NCI-H1436 (cell line): ENCODE measurements around the gene DCHS2.
"Not testable (repeated sequence)": the region's sequence is repeated elsewhere in the genome, so short reads cannot be mapped to it uniquely, and the experiment has no call there.

Experiments
- DNase-seq: peaks from one replicate; lab custom pipeline; 2025; lab: John Stamatoyannopoulos, UW

DCHS2 gene

DNA sequence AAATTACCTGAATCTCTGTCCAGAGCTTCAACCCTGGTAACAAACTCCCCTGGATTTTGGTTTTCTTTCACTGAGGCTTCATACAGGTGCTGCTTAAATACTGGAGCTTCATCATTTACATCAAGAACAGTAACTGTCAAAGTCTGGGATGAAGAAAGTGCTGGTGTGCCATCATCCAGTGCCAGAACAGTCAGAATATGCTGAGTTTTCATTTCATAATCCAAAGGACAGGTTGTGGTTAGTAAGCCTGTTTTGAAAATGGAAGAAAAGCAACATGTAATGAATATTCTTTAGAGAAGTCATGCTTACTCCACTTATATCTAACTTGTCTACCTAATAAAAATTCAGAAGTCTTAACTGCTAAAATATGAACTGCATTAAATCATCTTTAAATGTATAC is 175.9 kb downstream of the DCHS2 start:
- no peak for DNase-seq

DNA sequence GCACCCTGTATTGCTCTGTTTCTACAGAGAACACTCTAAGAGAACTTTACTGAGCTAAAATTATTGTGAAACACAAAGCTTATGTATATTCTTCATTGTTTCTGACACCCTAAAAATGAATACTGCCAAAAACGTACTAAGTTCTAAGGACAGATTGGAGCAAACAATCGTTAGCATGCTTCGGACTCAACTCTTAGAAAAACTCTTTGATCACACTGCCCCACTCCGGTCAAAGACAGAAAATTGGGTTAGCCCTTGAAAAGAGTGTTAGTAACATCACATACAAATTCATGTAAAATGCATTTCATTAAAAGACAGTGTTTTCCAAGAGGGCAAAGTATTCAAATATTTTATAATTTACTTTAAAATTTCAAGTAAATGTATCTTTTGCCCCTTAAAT is 177.4 kb downstream of the DCHS2 start:
- no peak for DNase-seq

DNA sequence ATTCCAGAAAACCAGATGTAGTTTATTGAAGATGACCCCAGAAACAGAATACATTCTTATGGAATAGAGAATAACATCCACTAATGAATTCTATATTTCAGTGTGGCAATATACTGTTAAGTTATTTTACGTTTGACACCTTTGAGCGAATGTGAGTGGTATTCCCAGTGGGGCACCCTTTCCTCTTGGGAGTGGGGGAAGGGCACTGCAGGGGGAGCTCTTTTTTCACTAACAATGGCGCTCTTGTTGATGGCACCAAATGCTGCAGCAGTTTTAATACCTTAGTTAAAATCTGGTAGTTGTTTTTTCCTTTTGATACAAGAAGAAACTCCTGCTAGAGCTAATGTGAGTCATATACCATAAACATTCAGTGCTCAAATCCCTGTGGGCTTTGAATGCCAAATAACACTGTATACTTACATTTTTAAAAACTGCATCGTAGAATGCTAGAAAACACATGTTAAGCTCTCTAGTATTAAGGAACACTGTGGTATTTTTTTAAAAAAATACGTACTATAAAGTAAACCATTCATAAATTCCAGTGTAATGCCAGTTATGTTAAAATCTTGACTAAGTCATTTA is 178.5 kb downstream of the DCHS2 start:
- no peak for DNase-seq

DNA sequence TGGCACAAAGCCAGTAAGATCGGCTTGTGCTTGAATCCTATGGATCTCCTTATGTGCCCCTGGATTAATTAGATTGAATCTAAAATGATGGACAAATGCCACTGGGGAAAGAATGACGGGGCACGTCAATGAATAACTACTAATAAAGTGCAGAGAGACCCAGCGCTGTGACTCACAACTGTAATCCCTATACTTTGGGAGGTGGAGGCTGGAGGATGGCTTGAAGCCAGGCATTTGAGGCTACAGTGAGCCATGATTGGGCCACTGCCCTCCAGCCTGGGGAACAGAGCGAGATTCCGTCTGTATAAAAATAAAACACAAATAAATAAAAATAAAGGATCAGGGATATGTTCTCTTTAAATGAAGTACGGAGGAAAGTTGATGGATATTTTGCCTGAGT is 179.4 kb downstream of the DCHS2 start:
- DNase-seq = no peak

DNA sequence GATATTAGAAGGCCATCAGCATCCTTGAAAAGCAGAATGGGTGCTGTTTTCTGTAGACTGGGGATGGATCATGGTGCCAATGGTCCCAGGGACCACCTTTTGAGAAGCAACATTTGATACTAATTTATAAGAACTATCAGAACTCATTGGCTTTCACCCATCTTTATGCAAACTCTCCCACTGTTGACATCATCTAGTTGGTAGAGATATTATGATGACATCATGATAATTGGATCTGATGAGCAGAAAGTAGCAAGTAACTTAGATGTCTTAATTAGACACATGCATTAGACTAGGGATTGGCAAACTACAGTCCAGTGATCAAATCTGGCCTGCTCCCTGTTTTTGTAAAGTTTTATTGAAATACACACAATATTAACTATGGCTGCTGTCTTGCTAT is 181.0 kb downstream of the DCHS2 start:
- no peak for DNase-seq

DNA sequence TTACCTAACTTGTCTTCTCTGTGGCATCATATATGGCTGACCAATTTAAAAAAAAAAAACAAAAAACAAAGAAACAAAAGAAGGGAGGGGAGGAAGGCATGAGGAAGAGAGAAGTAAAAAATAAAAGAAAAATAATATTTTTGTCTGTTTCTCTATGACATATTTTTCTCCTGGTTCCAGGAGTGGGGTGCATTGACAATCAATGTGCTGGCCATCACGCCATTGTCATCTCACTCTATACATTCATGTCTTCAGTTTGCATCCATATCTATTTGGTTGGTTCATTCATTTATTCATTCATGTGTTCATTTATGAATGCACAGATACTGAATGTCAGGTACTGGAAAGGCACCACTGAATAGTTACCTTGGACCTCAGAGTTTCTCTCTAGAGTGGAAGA is 183.4 kb downstream of the DCHS2 start:
- DNase-seq = no peak

DNA sequence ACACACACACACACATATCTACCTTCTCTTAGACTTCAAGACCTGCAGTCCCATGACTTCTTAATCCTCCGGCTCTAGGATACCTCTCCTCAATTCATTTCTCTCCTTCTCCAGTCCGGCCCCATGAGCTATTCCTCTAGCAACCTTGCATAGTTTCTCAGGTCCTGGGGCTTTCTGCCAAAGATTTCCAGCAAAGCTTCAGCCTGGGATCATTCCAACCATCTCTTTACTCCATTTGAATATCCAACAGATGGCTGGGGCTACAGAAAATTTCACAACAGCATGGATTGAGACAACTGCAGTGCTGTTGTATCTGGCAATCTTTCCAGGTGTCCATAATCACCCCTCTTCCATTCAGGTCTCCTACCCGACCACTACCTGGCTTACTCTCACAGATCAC is 184.1 kb downstream of the DCHS2 start:
- no peak for DNase-seq

DNA sequence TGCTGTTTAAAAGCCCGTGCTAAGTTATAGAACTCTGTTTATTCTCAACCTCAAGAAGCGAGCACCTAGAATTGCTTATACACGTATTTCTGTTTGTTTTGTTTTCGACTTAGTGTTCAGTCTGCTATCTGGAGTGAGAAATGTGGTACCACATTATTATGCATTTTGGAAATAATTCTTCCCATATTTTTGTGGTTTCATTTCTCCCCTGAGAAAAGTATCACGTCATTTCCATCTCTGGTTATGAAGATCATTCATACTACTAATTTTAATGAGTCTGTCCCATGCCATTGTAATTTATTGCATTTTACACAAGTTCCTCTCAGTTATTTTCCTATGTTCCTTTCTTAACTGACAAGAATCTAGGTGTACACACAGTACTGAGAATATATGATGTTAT is 186.0 kb downstream of the DCHS2 start:
- DNase-seq = no peak

DNA sequence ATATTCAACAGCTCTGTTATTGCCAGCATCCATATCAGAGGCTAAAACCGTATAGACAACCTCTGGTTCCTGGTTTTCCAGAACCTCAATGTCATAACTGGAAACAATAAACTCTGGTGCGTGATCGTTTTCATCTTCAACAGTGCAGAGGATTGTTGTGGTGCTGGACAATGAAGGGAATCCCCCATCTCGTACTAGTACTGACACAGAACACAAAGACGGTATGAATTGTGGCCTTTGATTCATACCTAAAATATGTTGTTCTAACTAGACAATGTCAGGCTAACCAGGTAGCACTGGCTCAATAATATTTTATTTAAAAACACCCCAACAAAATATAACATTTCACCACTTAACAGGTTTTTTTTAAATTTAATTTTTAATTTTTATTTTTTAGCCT is 186.9 kb downstream of the DCHS2 start:
- DNase-seq = no peak

DNA sequence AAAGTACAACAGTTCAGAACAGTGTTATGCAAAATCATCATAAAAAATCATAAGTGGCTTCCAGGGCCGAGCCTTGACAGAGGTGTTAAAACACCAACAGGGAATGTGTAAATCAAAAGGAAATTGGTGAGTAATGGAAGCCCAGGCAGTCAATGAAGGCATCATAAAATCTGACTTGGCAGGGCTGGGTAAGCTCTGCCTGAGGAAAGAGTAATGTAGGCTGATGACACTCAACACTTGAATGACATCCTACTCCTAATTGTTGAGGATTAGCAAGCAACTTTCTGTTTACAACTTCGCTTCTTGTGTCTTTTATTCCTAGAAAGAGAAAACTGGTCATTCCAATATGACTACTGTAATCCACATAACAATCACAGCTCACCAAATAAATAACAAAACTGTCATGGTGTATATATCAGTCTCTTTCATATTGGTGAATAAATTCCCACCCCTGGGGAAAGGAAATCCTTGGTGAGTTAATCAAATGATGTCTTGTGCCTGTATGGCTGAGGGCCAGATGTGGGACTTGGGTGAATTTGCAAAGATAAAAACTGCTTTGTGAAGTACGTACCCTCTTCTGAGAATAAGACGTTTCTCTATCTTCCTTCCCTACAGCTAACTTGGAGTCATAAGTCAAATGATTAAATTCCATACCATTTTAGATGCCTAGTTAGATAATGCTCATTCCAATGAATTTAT is 196.8 kb downstream of the DCHS2 start:
- DNase-seq = no peak

DNA sequence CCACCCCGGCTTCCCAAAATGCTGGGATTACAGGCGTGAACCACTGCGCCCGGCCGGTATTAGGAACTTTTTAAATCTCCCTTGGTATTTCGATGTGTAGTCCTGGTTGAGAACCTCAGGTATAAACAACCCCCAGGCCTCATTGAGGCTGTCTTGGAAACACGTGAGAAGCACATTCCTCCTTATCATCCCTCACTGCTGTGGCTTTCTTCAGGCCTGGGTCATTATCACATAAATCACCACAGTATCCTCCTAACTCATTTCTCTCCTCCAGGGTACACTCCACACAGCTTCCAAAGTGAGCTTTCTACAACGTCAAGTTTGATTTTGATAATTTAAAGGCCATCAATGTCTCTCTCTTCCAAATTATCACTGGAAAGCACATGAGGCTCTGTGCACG is 198.2 kb downstream of the DCHS2 start:
- no peak for DNase-seq

DNA sequence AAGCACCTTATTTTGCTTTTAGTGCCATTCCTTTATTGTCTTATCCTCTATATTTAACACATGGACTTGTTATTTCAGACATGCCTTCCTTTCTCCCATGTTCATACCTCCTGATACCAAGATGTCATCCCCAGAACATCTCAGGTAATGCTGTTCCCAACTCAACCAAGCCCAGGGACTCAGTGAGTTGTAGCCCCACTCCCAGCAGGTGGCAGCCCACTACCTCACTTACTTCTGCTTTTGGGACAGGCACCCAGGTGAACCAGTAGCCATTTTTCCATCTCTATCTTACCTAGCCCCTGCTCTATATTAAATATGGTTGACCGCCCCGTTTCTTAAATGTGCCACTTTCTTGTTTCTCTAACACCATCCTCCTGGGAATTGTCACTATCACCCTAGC is 199.0 kb downstream of the DCHS2 start:
- no peak for DNase-seq

DNA sequence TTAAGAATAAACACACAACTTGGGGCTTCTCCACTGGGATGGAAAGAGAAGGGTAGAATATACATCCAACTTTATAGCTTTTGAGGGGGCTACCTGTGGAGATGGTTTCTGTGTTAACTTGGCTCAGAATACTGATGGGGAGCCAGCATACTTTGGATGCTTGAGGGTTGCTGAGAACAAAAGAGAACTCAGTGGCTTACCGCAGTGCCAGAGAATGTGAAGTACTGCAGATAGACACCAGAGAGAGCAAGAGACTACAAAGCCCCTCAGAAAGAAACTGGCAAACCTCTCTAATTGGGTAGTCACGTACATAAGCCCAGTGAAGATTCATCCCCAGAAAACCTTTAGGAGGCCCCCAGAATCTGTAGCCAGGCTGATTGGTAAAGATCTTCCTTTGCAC is 214.4 kb downstream of the DCHS2 start:
- no peak for DNase-seq

DNA sequence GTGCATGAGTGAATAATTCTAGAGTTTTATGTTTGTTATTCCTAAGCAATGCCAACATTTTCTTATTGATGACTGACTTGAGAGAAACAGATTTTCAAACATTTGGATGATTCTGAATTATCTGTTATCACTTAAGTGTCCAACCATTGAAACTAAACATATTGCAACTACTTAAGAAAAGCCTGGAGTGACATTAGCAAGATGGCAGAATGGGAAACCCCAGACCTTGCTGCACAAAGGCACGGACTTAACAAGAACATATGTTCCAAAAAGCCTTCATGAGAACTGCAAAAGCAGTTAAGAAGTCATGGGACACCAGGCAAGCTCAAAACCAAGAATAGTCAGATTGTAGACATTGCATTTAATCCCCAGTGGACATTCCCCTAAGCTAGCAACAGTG is 215.1 kb downstream of the DCHS2 start:
- no peak for DNase-seq

DNA sequence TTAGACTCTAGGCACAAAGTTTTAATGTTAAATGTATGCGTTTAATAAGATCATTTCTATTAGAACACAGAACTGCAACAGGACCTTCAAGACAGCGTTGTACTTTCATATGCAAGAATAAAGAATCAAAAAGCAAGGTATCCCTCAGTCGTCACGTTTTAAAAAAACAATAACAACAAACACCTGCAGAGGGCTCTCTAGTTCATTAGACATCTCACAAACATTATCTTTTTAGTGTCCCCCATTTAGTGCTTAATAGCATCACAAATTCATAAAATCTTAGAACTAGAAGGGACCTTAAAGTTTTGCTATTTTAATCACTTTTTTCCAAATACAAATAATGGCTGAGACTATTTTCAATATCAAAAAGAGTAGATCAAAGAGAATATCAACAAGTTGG is 236.6 kb downstream of the DCHS2 start:
- DNase-seq = no peak

DNA sequence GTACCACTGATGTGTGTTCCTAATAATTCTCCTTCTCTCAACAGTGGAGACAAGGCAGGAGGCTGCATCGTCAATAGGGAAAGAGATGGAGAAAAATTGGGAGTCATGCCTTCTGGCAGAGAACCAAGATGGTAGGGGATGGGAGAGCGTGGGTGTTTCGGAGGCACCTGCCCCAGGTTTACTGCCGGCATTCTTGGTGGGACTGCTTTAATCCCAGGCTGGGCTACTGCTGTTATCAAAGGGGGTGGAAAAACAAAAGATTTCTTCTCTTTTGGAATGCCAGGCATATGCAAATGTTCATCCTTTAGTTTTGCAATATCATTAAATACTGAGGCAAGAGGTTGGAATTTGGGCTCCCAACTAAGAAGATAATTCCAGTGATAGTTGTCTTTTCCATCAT is 257.0 kb downstream of the DCHS2 start:
- DNase-seq = no peak

DNA sequence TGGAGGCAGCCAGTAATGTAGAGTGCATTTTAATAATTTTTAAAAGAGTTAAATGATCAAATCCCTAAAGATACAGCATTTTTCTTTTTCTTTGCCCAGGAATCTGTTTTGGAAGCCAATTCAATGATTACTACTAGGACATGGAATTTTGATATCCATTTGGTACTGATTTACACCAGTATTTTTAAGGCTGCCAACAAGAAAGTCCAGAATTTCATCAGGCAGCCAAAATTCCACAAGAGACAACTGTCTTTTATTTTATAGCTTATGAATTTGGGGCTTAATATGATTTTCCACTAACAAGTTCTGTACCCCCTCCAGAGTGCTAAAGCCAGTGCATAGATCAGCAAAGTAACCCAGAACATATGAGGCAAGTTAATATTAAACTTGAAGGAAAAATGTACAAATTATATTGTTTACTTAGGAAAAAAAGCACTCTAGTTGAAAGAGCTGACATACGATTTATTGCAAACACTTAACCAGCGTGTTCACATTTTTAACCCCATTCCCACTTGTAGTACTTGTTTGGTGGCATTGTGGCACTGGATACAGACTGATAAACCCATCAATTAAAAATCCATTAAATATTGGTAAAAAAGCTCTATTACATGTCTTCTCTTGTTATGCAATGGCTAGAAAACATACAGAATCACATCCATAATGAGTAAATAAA is 259.7 kb downstream of the DCHS2 start:
- DNase-seq = no peak

DNA sequence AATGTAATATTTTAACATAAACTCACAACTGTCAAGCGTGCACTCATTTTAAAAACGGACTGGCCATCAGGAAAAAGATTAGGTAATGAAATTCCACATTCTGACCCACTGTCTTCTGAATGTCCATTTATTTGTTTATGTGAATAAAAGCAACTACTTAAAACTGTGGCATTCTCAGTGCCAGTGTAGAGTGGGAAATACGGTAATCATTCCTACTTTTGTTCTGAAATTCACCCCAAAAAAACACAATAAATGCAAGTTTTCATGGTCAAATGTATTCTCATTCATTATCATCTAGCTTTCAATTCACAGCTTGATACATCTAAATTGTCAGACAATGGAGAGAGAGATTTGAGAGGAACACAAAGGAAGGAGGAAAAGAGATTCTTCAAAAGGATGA is 260.9 kb downstream of the DCHS2 start:
- DNase-seq = no peak

DNA sequence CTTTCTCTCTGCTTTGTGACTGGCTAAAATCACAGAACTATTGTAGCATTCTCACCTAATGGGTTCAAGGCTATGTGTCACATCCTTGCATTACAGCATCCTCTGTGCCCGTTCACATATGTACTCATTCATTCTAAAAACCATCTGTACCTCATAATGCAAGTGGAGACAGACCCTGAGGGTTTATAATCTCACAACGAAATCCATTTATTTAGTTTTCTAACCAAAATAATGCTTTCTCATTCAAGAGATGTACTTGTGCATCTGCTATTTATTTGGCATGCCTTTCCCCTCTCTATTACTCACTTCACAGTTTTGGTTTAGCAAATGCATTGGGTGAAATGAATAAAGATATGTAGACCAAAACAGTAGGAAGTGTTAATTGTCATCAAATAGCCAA is 261.5 kb downstream of the DCHS2 start:
- DNase-seq = no peak

DNA sequence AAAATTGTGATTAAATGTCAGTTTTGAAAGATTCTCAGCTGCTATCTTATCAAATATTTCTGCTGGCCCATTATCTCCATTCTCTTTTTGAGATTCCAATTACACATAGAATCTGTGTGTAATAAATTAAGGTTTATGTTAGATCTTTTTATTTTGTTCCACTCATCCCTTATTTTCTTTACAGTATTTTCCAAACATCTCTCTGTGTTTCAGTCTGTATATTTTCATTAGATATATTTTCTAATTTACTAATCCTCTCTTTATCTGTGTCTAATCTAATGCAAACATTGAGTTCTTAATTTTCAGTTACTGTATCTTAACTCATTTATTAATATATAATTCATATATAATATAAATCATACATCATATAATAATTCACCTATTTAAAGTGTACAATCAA is 268.7 kb downstream of the DCHS2 start:
- no peak for DNase-seq

DNA sequence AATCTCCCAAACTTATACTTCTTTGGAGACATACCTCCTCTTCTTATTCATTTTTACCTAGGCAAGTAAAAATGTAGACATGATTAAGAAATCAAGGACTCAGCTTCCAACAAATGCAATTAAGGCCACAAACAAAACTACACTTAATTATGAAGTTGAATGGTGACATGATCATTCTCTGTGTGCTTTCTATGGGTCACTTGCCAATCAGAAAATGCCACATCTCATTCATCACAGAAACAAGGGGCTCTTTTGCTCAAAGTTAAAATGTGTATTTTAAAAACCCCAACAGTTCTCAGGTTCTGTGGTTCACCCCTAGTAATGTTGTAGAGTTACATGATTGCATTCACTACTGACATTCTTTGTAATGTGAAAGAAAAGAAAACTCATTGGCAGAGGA is 273.5 kb downstream of the DCHS2 start:
- no peak for DNase-seq

DNA sequence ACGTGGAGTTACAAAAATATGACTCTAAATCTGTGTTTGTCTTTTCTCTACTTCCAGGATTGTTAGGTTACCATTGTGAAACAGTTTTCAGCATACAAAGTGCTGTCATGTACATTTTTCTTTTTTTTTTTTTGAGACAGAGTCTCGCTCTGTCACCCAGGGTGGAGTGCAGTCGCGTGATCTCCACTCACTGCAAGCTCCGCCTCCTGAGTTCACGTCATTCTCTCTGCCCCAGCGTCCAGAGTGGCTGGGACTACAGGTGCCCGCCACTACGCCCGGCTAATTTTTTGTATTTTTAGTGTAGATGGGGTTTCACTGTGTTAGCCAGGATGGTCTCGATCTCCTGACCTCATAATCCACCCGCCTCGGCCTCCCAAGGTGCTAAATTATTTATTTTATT is 274.2 kb downstream of the DCHS2 start:
- not testable (repeated sequence) for DNase-seq

DNA sequence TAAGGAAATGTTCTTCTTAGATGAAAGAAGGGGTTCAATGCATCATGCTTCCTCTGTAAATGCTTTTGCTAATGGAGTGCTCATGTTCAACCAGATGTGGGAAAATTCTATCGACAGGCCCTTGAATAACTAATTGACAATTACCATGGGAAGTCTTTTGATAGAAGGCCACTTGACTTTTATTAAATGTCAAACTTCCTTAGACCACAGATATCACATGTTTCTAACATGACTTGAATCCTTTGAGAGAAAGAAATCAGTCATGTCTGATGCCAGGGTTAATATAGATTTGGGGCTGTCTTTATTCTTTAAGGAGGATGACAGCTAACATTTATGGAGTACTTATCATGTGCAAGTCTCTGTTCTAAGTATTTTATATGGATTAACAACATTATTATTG is 280.1 kb downstream of the DCHS2 start:
- no peak for DNase-seq

DNA sequence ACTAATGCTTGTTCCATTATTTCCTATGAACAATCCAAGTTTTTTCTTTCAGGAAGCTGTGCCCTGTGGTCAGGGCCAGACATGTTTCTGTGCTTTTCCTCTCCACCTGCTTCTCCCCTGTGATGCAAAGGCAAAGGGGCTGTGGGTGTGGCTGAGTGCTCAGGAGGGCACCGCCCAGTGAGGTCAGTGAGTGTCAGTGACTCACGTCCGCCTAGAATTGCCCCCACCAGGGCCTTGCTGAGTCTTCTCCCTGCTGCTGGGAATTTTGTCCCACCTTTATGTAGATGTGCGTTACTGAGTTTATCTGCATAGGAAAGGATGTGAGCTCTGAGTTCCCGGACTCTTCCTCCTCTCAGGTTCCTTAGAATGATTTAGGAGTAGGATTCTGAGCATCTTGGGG is 283.2 kb downstream of the DCHS2 start:
- DNase-seq = no peak
